ENCODE results near the gene CELF1. TPM values are rescaled to one million over a fixed set of nuclear protein-coding genes. Genes with fewer than 3 reads are reported as not detected.

CELF1 gene
- polyA plus RNA-seq, 1 of the 3 experiments (the other 2 are of a cell fraction): 47.5 TPM

- H2AFZ ChIP-seq (ENCODE audit: low read depth): no peak overlapping the region
- no peaks in the 10 kb centered on the region for H3K27me3 ChIP-seq (ENCODE audit: insufficient read depth)
- 87% methylated on average over 3 of the region's 3 CpGs for WGBS (ENCODE audit: low lambda C conversion rate)
- H3K4me2 ChIP-seq: no peak overlapping the region
- H3K4me3 ChIP-seq (ENCODE audit: low read depth in 2 of 2, low read length in 1 of 2): no peak overlapping the region
- POLR2A ChIA-PET: interaction anchor here (0.6 kb wide), 1 partner anchor 90 kb away, joined by 3 read pairs; the partner anchor contains the start of gene PSMC3
- DNase-seq: no peak
- TF ChIP-seq, protein P1, sequence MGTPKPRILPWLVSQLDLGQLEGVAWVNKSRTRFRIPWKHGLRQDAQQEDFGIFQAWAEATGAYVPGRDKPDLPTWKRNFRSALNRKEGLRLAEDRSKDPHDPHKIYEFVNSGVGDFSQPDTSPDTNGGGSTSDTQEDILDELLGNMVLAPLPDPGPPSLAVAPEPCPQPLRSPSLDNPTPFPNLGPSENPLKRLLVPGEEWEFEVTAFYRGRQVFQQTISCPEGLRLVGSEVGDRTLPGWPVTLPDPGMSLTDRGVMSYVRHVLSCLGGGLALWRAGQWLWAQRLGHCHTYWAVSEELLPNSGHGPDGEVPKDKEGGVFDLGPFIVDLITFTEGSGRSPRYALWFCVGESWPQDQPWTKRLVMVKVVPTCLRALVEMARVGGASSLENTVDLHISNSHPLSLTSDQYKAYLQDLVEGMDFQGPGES (IDR thresholded peaks at IDR 0.05; ENCODE audit: low read depth, low read length): no peak
- TF ChIP-seq SMC3 (IDR thresholded peaks at IDR 0.05; ENCODE audit: low read depth, low read length) (no peak), CHD2 (IDR thresholded peaks at IDR 0.05; ENCODE audit: low read length, partially characterized antibody) (no peak), FOSL2 (IDR thresholded peaks at IDR 0.05; ENCODE audit: borderline replicate concordance, low read depth) (no peak), RCOR1 (IDR thresholded peaks at IDR 0.05; ENCODE audit: low read length) (no peak), SIN3A (IDR thresholded peaks at IDR 0.05; ENCODE audit: borderline replicate concordance, low read depth, low read length) (no peak), RXRA (IDR thresholded peaks at IDR 0.05; ENCODE audit: borderline replicate concordance, low read depth) (no peak), TAF1 (IDR thresholded peaks at IDR 0.05; ENCODE audit: borderline replicate concordance, low read depth, low read length) (no peak), GABPA (IDR thresholded peaks at IDR 0.05; ENCODE audit: low read depth) (no peak), USF1 (IDR thresholded peaks at IDR 0.05; ENCODE audit: borderline replicate concordance, low read depth) (no peak), EZH2phosphoT487 (IDR thresholded peaks at IDR 0.05; ENCODE audit: borderline replicate concordance, low read depth) (no peak), NRF1 (IDR thresholded peaks at IDR 0.05; ENCODE audit: low read depth, low read length) (no peak), FOXM1 (IDR thresholded peaks at IDR 0.05; ENCODE audit: low read depth) (no peak), PBX3 (IDR thresholded peaks at IDR 0.05) (no peak), MEF2A (IDR thresholded peaks at IDR 0.05; ENCODE audit: borderline replicate concordance, low read depth) (no peak), FOXJ3 (CRISPR knock-in tag; IDR thresholded peaks at IDR 0.05) (no peak), NFIC (IDR thresholded peaks at IDR 0.05; ENCODE audit: borderline replicate concordance) (no peak), ELF1 (IDR thresholded peaks at IDR 0.05) (no peak)
- CTCF ChIA-PET: interaction anchor here (1.1 to 1.6 kb wide), 2 partner anchors 15 to 16 kb away, joined by 3 to 4 read pairs; no protein-coding TSS in a partner anchor
- no peak overlapping the region for H3K9ac ChIP-seq
- H3K36me3 ChIP-seq (replicated peaks in 1 of 2; ENCODE audit: control insufficient read depth in 1 of 2, insufficient read depth in 2 of 2, low read length in 1 of 2): peaks cover 0 to 8% of the 10 kb centered on the region in 2 experiments
- H3K4me1 ChIP-seq (ENCODE audit: control insufficient read depth in 1 of 2, insufficient read depth in 2 of 2, low read depth in 1 of 2, low read length in 1 of 2): peaks cover 3 to 43% of the 10 kb centered on the region in 2 experiments; a peak in 3 of 4 replicates
- H3K79me2 ChIP-seq (ENCODE audit: insufficient read depth): peaks cover 100% of the 10 kb centered on the region
- peaks cover 16% of the 10 kb centered on the region for H3F3A ChIP-seq (replicated peaks; ENCODE audit: insufficient read depth)
- no peaks in the 10 kb centered on the region for H3K9me2 ChIP-seq
- no peaks in the 10 kb centered on the region for H3K9me3 ChIP-seq
- peak overlapping the region in 1 of 2 experiments; percentile 62; a peak in 2 of 4 replicates for H3K27ac ChIP-seq (ENCODE audit: low read depth in 2 of 2, low read length in 1 of 2)
- H4K20me1 ChIP-seq (ENCODE audit: insufficient read depth): peaks cover 85% of the 10 kb centered on the region
Measured at GRCh38 chr11:47516155-47516554, 36.8 kb downstream of the CELF1 start.
